HG03354 (cell line): ENCODE measurements around the gene KCNV2.
"Not testable (repeated sequence)": the region's sequence is repeated elsewhere in the genome, so short reads cannot be mapped to it uniquely, and the experiment has no call there.

ENCODE experiments used
- ATAC-seq: cut with Tn5 transposase; IDR thresholded peaks from one replicate; pipeline ENCODE4 v1.9.1; 2021; ENCODE audit warnings: mild to moderate bottlenecking; ENCODE audit not compliant: unreplicated experiment, poor library complexity, severe bottlenecking

KCNV2 gene

GRCh38 chr9:2717385-2717784, at the start of gene KCNV2:
TSS of gene KCNV2 (plus strand) at chr9:2717510. CDS start at chr9:2717740, 230 bp downstream.
- ATAC-seq = no peak

DNA sequence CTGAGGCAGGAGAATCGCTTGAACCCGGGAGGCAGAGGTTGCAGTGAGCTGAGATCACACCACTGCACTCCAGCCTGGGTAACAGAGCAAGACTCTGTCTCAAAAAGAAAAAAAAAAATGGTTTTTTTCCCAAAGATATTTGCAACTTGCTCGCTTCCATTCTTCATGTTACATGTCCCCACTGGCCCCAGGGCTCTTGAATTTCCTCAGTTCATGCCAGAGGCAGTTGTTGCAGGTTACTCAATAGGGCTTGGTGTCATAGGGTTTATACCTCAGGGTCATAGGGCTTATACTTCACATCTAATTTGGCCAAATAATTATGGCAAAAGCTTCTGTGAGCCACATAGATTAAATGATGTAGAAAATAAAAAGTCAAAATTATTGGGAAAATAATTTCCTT, 44.1 kb upstream of the KCNV2 start:
- no peak for ATAC-seq

DNA sequence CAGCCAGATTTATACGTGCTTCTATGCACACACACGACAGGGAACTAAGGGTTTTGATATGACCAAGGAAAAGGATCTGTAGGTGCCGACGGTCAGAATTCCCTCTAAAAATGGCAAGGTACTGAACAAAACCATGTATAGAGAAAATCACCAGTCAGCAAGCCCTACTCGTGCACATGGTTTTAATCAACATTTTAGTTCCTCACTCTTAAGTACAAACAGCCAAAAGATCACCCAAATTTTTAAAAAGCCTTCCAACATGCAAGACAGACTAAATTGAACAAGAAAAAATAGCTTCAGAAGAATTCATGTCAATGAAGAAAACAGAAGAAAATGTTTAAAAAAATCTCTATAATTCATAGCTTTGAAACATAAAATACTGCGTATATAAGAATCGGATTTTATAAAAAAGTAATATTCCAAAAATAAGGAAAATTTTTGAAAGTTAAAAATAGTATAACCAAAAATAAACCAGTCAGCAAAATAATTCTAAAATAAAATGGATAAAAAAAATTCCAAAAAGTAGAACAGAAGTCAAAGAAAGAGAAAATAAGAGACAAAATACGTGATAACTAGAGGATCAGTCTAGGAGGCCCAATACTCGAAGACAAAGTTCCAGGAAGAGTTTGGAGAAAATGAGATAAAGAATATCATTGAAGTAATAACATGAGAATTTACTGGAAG, 43.0 kb upstream of the KCNV2 start:
- ATAC-seq = no peak

- no peak for ATAC-seq
These were observed 41.5 kb upstream of the KCNV2 start for GRCh38 chr9:2675834-2676233.

GRCh38 chr9:2676466-2676865, 40.8 kb upstream of the KCNV2 start:
- ATAC-seq = no peak

DNA sequence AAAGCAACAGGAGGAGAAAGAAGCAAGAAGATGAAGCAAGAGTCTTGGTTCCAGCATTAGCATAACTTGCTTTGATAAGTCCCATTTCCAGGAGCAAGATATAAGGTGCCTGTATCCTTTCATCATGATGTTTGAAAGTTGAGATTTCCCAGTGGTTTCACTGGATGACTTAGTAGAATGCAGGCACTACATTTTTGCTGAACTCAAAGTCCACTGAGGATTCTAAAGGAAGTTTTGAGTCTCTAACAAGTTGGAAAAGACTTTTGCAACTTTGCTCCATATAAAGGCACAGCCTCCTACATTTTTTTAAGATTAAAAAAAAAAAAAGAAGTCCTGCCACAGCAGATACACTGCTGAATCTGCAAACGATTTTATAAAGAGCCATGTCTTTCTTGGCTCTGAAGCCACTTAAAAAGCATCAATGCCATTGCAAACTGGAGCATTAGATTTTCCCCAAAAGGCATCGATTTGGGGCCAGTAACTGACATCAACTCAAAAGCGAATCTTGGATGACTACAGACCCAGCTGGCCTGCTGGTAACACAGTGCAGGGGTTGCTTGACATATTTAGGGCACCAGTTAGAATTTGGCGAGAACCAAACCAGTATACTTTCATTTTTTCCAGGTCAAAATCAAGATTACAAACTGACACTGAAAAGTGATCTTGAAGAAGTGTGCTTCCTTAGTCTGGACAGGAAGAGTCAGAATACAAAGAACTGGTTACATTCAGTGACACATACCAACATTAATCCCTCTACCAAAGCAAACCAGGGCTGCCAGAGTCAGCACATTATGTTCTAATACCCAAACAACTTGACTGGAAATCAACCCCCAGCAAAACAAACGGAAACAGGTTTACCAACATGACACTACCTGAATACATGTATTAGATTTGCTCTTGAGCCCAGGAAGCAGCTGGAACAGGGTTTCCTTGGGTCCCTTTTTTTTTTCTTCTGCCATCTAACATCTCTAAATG, 39.1 kb upstream of the KCNV2 start:
- no peak for ATAC-seq

- no peak for ATAC-seq
These were observed 38.3 kb upstream of the KCNV2 start for GRCh38 chr9:2679011-2679410.

DNA sequence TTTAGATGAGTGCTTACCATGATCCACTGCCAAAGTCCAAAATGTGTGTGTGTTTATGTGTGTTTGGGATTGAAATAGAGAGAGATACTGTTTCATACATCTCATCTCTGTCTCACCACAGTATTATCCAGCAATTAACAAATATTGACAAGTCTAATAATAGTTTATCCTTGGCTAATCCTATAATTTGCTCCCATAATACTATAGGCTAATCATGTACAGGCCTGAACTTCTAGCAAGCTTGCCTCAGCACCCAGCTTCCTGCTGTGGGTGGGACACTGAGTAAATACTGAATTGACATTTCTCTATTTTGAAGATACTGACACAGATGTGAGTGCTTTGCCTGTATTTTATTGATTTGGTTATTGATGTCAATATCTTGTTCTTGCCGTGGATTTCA, 35.3 kb upstream of the KCNV2 start:
- ATAC-seq = no peak

- ATAC-seq = no peak
These were observed 30.4 kb upstream of the KCNV2 start for GRCh38 chr9:2686911-2687310.

GRCh38 chr9:2688636-2689035, 28.7 kb upstream of the KCNV2 start:
- ATAC-seq = no peak

DNA sequence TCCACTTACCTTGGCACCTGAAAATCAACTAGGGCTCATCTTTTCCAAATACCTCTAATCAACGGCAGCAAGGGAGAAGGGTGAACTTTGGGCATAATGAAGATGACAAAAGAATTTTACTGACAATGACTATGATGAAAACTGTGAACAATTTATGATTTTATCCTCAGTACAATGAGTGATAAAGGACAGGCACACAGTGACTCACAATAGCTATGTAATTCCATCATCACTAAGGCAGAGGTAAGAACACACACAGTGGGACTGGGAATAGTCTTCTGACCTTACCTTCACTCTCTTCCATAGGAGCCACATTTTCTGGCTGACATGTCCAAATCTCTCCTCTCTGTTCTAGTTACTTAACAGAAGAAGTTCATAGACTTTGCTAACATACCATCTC, 26.1 kb upstream of the KCNV2 start:
- ATAC-seq = no peak

GRCh38 chr9:2691626-2692025, 25.7 kb upstream of the KCNV2 start:
- no peak for ATAC-seq

GRCh38 chr9:2693056-2693455, 24.3 kb upstream of the KCNV2 start:
- ATAC-seq = no peak

DNA sequence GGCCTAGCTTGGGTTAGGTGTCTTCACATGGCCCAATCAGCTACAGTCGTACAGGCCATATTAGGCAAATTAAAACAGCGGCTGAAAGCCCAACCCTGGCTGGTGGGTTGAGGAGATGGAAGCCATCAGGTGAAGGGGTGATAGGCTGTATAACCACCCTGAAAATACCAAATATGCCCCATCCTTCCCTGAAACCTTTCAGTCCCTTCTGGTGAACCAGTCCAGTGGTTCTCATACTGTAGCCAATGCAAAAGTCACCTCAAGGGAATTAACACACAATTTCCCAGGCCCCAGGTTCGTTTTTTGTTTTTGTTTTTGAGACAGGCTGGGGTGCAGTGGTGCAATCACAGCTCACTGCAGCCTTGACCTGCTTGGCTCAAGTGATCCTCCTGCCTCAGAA, 19.8 kb upstream of the KCNV2 start:
- ATAC-seq = no peak

DNA sequence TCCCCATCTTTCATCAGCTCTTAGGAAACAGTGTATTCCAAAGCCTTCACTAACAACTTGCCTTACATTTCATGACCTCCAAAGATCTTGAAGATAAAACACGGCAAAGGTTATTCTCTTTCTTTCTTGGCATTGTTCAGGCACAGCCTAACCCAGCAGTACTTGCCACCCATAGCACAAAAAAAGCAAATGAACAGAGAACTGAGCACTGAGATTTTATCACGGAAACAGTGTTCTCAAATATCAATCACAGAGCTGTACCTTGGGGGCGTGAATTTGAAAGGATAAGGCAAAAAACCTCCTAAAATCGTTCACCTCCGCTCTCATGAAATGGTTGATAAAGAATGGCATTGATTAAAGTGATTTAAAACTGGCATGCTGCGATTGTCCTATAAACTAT, 16.9 kb upstream of the KCNV2 start:
- no peak for ATAC-seq

DNA sequence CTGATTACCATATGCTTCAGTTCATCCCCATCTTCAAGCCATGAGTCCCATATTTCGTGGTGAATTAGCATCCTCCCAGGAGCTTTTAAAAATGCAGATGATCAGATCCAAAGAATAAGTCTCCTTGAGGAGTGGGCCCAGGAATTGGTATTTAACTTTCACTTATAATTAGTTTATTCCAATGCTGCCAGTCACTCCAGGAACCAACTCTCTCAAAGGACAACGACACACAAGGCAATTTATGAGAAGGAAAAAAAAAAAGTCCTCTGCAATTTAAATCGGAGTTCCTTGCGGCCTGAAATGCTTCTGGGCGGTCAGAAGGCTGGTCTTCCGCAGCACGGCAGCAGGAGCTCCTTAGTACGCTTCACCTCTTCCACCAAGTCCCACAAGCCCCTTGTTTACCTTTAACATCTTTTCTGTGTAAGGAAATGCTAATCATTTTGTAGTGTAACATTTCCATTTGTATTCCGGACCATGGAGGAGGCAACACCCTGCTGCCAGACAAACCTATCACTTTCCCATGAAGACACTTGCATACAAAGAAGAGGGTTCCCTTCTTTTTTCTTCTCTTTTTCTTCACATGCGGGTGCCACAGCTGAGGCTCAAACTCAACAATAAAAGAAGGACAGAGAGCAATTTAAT, 16.3 kb upstream of the KCNV2 start:
- no peak for ATAC-seq

DNA sequence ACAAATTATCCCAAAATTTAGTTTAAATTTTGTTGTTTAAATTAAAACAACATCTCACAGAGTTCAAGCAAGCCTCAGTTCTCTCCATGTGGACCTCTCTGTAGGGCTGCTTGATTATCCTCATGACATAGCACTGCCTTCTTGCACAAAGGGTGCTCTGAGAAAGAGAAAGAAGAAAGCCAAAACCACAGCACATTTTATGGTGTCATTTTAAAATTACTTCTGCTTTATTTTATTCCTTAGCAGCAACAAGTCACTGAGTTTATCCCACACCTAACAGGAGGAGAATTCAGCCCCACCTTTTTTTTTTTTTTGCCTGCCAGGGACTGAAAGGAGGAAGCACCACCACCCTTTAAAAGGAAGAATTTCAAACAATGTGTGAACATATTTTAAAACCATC, 12.8 kb upstream of the KCNV2 start:
- ATAC-seq = no peak

DNA sequence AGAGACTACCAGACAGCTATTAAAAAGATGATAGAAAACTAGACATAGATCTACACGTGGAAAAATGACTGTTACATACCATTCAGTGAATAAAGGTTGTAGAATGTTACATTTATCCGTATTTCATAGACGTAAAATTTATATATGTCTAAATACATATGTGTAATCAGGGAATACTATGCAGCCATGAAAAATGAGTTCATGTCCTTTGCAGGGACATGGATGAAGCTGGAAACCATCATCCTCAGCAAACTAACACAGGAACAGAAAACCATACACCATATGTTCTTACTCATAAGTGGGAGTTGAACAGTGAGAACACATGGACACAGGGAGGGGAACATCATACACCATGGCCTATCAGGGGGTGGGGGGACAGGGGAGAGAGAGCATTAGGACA, 10.1 kb upstream of the KCNV2 start:
- ATAC-seq = not testable (repeated sequence)

DNA sequence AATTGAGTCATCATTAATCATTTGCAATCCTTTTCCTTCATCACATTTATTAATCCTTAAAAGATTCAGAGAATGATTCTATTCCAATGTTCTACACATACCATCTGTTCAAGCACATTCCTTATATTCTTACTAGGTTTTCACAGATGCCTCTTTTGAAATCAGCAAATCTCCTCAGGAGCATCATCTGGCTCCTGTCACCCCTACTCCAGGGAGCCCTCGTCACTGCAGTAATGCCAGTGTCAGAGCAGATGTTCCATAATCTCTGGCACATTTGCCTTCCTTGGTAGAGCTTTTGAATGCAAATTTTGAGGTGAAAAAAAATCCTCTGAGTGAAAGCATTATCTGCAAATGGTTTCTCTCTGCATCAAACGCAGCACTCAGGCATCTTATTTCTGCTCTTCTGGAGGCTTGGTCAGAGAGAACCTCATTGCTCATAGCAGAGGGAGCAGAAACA, 7.6 kb upstream of the KCNV2 start:
- peak; percentile 48 for ATAC-seq

GRCh38 chr9:2711716-2712115, 5.6 kb upstream of the KCNV2 start:
- no peak for ATAC-seq
